DND-41 (cell line): ENCODE data around the gene RNF13.

Experiments
- ATAC-seq: fragments of 200-7000 bp; cut with Tn5 transposase; 3 replicates; pipeline ENCODE4 v1.9.1; 2021; ENCODE audit warnings: low read depth; ENCODE audit not compliant: insufficient read depth
- DNase-seq: peaks from one replicate; pipeline ENCODE4 v3.0.0-alpha.2; 2020
- H2AFZ ChIP-seq: 2 replicates; pipeline ENCODE4 v1.6.0; 2012; ENCODE audit warnings: low read depth, low read length
- H3K27ac ChIP-seq: 2 replicates; pipeline ENCODE4 v1.5.1; 2012; ENCODE audit warnings: low read length, inconsistent platforms
- H3K27me3 ChIP-seq: fragments of 200-600 bp; sonication (generic); 2 replicates; pipeline ENCODE4 v1.6.0; 2012; ENCODE audit warnings: low read length, mild to moderate bottlenecking, inconsistent platforms; ENCODE audit not compliant: insufficient read depth, poor library complexity
- H3K36me3 ChIP-seq: 2 replicates; pipeline ENCODE4 v1.5.1; 2012; ENCODE audit warnings: low read length, inconsistent platforms; ENCODE audit not compliant: insufficient read depth
- H3K4me1 ChIP-seq: 2 replicates; pipeline ENCODE4 v1.5.1; 2012; ENCODE audit warnings: mild to moderate bottlenecking, low read length; ENCODE audit not compliant: insufficient read depth
- H3K4me2 ChIP-seq: 2 replicates; pipeline ENCODE4 v1.6.0; 2012; ENCODE audit warnings: mild to moderate bottlenecking, moderate library complexity, low read length, inconsistent platforms; ENCODE audit not compliant: insufficient read depth
- H3K4me3 ChIP-seq, 2 experiments: fragments of 200-600 bp in 1 of 2; shearing (Covaris generic) in 1 of 2; 2 replicates each; pipeline ENCODE4 v1.5.1; 2012 to 2016; ENCODE audit warnings: inconsistent platforms in 2 of 2, low read length in 2 of 2, mild to moderate bottlenecking in 2 of 2, low read depth in 1 of 2, moderate library complexity in 1 of 2
- H3K79me2 ChIP-seq: 2 replicates; pipeline ENCODE4 v1.6.0; 2012; ENCODE audit warnings: low read length, inconsistent platforms; ENCODE audit not compliant: insufficient read depth
- H3K9ac ChIP-seq: 2 replicates; pipeline ENCODE4 v1.6.0; 2012; ENCODE audit warnings: low read depth, mild to moderate bottlenecking, inconsistent platforms, low read length, moderate library complexity
- H3K9me3 ChIP-seq: 2 replicates; pipeline ENCODE4 v1.5.1; 2012; ENCODE audit warnings: low read length, moderate library complexity, mild to moderate bottlenecking, inconsistent platforms; ENCODE audit not compliant: insufficient read depth, severe bottlenecking
- H4K20me1 ChIP-seq: 2 replicates; pipeline ENCODE4 v1.6.0; 2012; ENCODE audit warnings: low read length; ENCODE audit not compliant: insufficient read depth
- CTCF ChIP-seq: IDR thresholded peaks from 2 replicates; pipeline ENCODE4 v1.5.1; 2012; ENCODE audit warnings: borderline replicate concordance, low read length, moderate library complexity, mild to moderate bottlenecking; ENCODE audit not compliant: poor library complexity, severe bottlenecking; ENCODE audit errors: extremely low read depth
- EZH2 ChIP-seq: IDR thresholded peaks from 3 replicates; pipeline ENCODE4 v1.6.1; 2012; ENCODE audit warnings: borderline replicate concordance, low read depth, mild to moderate bottlenecking, moderate library complexity, low read length, inconsistent platforms; ENCODE audit not compliant: severe bottlenecking

Gene RNF13

GRCh38 chr3:149969110-149969939 lies 156.3 kb downstream of the RNF13 start:
- TF ChIP-seq EZH2 (no peak), CTCF (no peak)
- no peak overlapping the region; a peak in 1 of 4 replicates for H3K4me3 ChIP-seq
- peak overlapping the region; percentile 71 for H3K4me2 ChIP-seq
- H4K20me1 ChIP-seq, result no peaks in the 10 kb centered on the region
- no peaks in the 10 kb centered on the region for H3K9me3 ChIP-seq
- no peaks in the 10 kb centered on the region for H3K36me3 ChIP-seq
- no peak overlapping the region for H3K27ac ChIP-seq
- ATAC-seq (no peak), DNase-seq (no peak)
- H3K27me3 ChIP-seq, result no peaks in the 10 kb centered on the region
- no peak overlapping the region for H3K9ac ChIP-seq
- peaks cover 19% of the 10 kb centered on the region for H3K4me1 ChIP-seq
- no peak overlapping the region for H2AFZ ChIP-seq
- H3K79me2 ChIP-seq, result no peaks in the 10 kb centered on the region

GRCh38 chr3:149969940-149970715 lies 157.1 kb downstream of the RNF13 start:
- no peak for DNase-seq
- Histone ChIP-seq H3K27ac (no peak overlapping the region), H2AFZ (peak overlapping the region; percentile 64)

GRCh38 chr3:149970716-149971402 lies 157.8 kb downstream of the RNF13 start, which contains the start of gene PFN2:
Gene PFN2 (minus strand): TSS chr3:149970895. CDS start chr3:149970856, 39 bp downstream.
- Histone ChIP-seq H2AFZ (peak within 1 kb of the TSS; percentile 64), H3K4me3 (peak within 1 kb of the TSS; percentile 22 to 66; a peak in 3 of 4 replicates), H3K27me3 (no peaks in the 10 kb centered on the region), H3K9me3 (no peaks in the 10 kb centered on the region), H3K4me1 (peaks cover 19% of the 10 kb centered on the region), H3K27ac (no peak within 1 kb of the TSS), H3K9ac (peak within 1 kb of the TSS; percentile 59), H3K79me2 (no peaks in the 10 kb centered on the region), H3K36me3 (no peaks in the 10 kb centered on the region), H3K4me2 (peak within 1 kb of the TSS; percentile 71), H4K20me1 (no peaks in the 10 kb centered on the region)
- no peak for TF ChIP-seq EZH2
- no peak for TF ChIP-seq CTCF
- ATAC-seq, result peak; percentile 71
- DNase-seq, result peak; percentile 58

More at GRCh38 chr3:149969940-149970715, 157.1 kb downstream of the RNF13 start:
- ATAC-seq, result peak; percentile 40
- Histone ChIP-seq H3K36me3 (no peaks in the 10 kb centered on the region), H3K9ac (peak overlapping the region; percentile 59), H3K79me2 (no peaks in the 10 kb centered on the region), H3K4me2 (peak overlapping the region; percentile 71), H3K4me3 (peak overlapping the region; percentile 19 to 66; a peak in 3 of 4 replicates), H3K4me1 (peaks cover 19% of the 10 kb centered on the region), H3K27me3 (no peaks in the 10 kb centered on the region), H3K9me3 (no peaks in the 10 kb centered on the region), H4K20me1 (no peaks in the 10 kb centered on the region)
- TF ChIP-seq CTCF (no peak), EZH2 (no peak)
